Heart left ventricle (tissue), 16 donors: ENCODE measurements around the gene PPP1R2C. TPM values are rescaled to one million over a fixed set of nuclear protein-coding genes. Genes with fewer than 3 reads are reported as not detected.
A peak's percentile ranks its signal among the peaks of the same experiment; 100 is the strongest.

Experiments used
- ATAC-seq, 4 donors: fragments of 200-7000 bp; cut with Tn5 transposase; one replicate each; pipeline ENCODE4 v1.9.1; 2020 to 2022; ENCODE audit warnings: moderate library complexity in 4 of 4, mild to moderate bottlenecking in 3 of 4, moderate number of reproducible peaks in 1 of 4
- DNase-seq, 5 donors: peaks; one replicate each; pipeline ENCODE4 v3.0.0-alpha.2; 2020
- H3K27ac ChIP-seq, 12 donors: fragments of 200-600 bp; sonication (generic) in 4 of 12; one replicate each; pipeline versions ENCODE4 v1.5.0 to v1.8.0; 2016 to 2022; ENCODE audit warnings: mild to moderate bottlenecking in 2 of 12
- H3K27me3 ChIP-seq, 9 donors: fragments of 200-600 bp; sonication (generic) in 2 of 9; one replicate each; pipeline versions ENCODE4 v1.5.1 to v1.8.0; 2016 to 2022; ENCODE audit warnings: mild to moderate bottlenecking in 3 of 9
- H3K36me3 ChIP-seq, 9 donors: fragments of 200-600 bp; sonication (generic) in 2 of 9; one replicate each; pipeline versions ENCODE4 v1.5.0 to v1.8.0; 2018 to 2022; ENCODE audit warnings: mild to moderate bottlenecking in 2 of 9
- H3K4me1 ChIP-seq, 12 donors: fragments of 200-600 bp; sonication (generic) in 4 of 12; one replicate each; pipeline versions ENCODE4 v1.5.0 to v1.8.0; 2016 to 2022; ENCODE audit warnings: mild to moderate bottlenecking in 3 of 12
- H3K4me3 ChIP-seq, 12 donors: fragments of 200-600 bp; sonication (generic) in 4 of 12; one replicate each; pipeline versions ENCODE4 v1.5.0 to v1.8.0; 2017 to 2022; ENCODE audit warnings: mild to moderate bottlenecking in 9 of 12, moderate library complexity in 4 of 12
- H3K9me3 ChIP-seq, 12 donors: fragments of 200-600 bp; sonication (generic) in 4 of 12; one replicate each; pipeline versions ENCODE4 v1.5.0 to v1.8.0; 2016 to 2022; ENCODE audit warnings: mild to moderate bottlenecking in 1 of 12
- CTCF ChIP-seq, 12 donors: fragments of 200-600 bp; sonication (generic) in 4 of 12; IDR thresholded peaks; one replicate each; pipeline versions ENCODE4 v1.5.0 to v1.8.0; 2018 to 2022; ENCODE audit warnings: antibody characterized with exemption in 12 of 12, mild to moderate bottlenecking in 5 of 12
- POLR2A ChIP-seq, 2 donors: fragments of 450-650 bp; IDR thresholded peaks; one replicate each; pipeline ENCODE4 v1.6.1; 2017; ENCODE audit warnings: antibody characterized with exemption in 2 of 2, mild to moderate bottlenecking in 2 of 2, moderate library complexity in 2 of 2
- WGBS, 4 donors: extraction: QIAGEN DNeasy Blood & Tissue Kit in 2 of 4; methylation state at CpG; one replicate each; pipeline versions ENCODE4 v1.1.5 to v1.1.7; 2013 to 2018; 5-methylcytosine and 5-hydroxymethylcytosine counted together
- intact Hi-C, 10 donors: fragments of 100-400 bp; cut with DNase I; formaldehyde crosslinking; loops; one replicate each; pipeline versions ENCODE4 v1.11.1 to v1.14.2; 2022
- polyA plus RNA-seq, 2 donors: library from polyadenylated mRNA; stranded (reverse); fragments of 200-250 nt; gene quantifications; one replicate each; pipeline ENCODE4 v1.2.3, GENCODE V29; 2013
- total RNA-seq, 9 donors: library from RNA; depleted of rRNA in 2 of 9; stranded (reverse); fragments of >200 nt in 2 of 9; fragmentation: NEBNext Ultra II Directional in 3 of 9; extraction: Animal tissue kit (Norgen Biotek cat#: 25700) in 3 of 9; gene quantifications; one replicate each; pipeline versions ENCODE4 v1.1.0 to v1.2.4, GENCODE V29; 2016 to 2023
- donor health status: ischemic (EF 13 %, LVEDD 7.1; RV severe dilation, severe dysfunction).
- donor health status: healthy with polysubstance abuse.
- donor health status: DM: no; HTN: yes; CAD: no.
- donor health status: DM: no; HTN: no; CAD: no.
- donor health status: ischemic (EF 25% LVEDD 6.9; RV normal size, moderate dysfunction).
- donor health status: ischemic (EF 25% LVEDD 5.7; RV mildly dilated, moderate dysfunction).
- donor health status: healthy.
- donor health status: DM: yes; HTN: yes; CAD: no.
- donor health status: ischemic (EF 35%, LVEDD 5.7; RV mildly dilated, moderate dysfunction).
- donor health status: nonischemic (EF 11% LVEDD 7.7; RV severe dilation, severe dysfunction).
- donor health status: DM: yes; HTN: yes; CAD: no.
- donor health status: PGD.
- donor health status: ischemic (EF 29% LVEDD 5.4; RV normal size, mild dysfunction).
- donor health status: nonischemic (EF 23%, LVEDD 6.1; RV moderate dilation, normal function).

PPP1R2C gene
- total and polyA plus RNA-seq, 11 donors = not detected

DNA sequence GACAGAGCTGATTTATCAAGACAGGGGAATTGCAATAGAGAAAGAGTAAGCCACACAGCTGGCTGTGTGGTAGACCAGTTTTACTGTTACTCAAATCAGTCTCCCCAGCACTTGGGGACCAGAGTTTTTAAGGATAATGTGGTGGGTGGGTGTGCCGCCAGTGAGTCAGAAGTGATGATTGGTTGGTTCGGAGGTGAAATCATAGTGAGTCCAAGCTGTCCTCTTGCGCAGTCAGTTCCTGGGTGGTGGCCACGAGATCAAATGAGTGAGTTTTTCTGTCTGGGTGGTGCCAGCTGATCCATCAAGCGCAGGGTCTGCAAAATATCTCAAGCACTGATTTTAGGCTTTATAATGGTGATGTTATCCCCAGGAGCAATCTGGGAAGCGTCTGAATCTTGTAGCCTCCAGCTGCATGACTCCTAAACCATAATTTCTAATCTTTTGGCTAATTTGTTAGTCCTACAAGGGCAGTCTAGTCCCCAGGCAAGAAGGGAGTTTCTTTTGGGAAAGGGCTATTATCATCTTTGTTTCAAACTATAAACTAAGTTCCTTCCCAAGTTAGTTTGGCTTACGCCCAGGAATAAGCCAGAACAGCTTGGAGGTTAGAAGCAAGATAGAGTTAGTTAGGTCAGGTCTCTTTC lies 44.0 kb upstream of the PPP1R2C start:
- ATAC-seq = peak; percentile 15 to 86 (median 70)

GRCh38 chrX:42818151-42818921 lies 40.4 kb upstream of the PPP1R2C start:
- WGBS, 4 donors = 78 to 88% (median 82%) methylated on average over 16 to 17 of the region's 17 CpGs
- DNase-seq = no peak
- no peak for TF ChIP-seq POLR2A (IDR thresholded peaks at IDR 0.05)
- TF ChIP-seq CTCF (IDR thresholded peaks at IDR 0.05) = no peak

More for the DNA sequence above, 44.0 kb upstream of the PPP1R2C start:
- 75 to 80% (median 79%) methylated on average over 7 of the region's 7 CpGs for WGBS, 4 donors
- Histone ChIP-seq H3K27ac (no peak overlapping the region), H3K9me3 (peaks cover 0 to 21% (median 0%) of the 10 kb centered on the region in 12 donors), H3K4me3 (no peak overlapping the region), H3K27me3 (no peaks in the 10 kb centered on the region), H3K36me3 (no peaks in the 10 kb centered on the region), H3K4me1 (no peaks in the 10 kb centered on the region)
- DNase-seq = peak in 3 of 5 donors; percentile 14 to 54 (median 14)
- intact Hi-C loops = no loop called here
- TF ChIP-seq CTCF (IDR thresholded peaks at IDR 0.05) = no peak
- TF ChIP-seq POLR2A (IDR thresholded peaks at IDR 0.05) = no peak

GRCh38 chrX:42809569-42809968 lies 31.6 kb upstream of the PPP1R2C start:
- ATAC-seq (no peak), DNase-seq (no peak)
- no peaks in the 10 kb centered on the region for H3K36me3 ChIP-seq
- H3K4me3 ChIP-seq = no peak overlapping the region
- H3K27ac ChIP-seq = no peak overlapping the region
- H3K9me3 ChIP-seq = peaks cover 0 to 3% (median 0%) of the 10 kb centered on the region in 12 donors
- intact Hi-C loops = no loop called here
- no peak for TF ChIP-seq CTCF (IDR thresholded peaks at IDR 0.05)
- no peak for TF ChIP-seq POLR2A (IDR thresholded peaks at IDR 0.05)
- H3K27me3 ChIP-seq = no peaks in the 10 kb centered on the region
- WGBS, 4 donors = 38 to 60% (median 46%) methylated on average over 2 of the region's 2 CpGs
- no peaks in the 10 kb centered on the region for H3K4me1 ChIP-seq

More at GRCh38 chrX:42818151-42818921, 40.4 kb upstream of the PPP1R2C start:
- Histone ChIP-seq H3K27me3 (no peaks in the 10 kb centered on the region), H3K4me1 (no peaks in the 10 kb centered on the region), H3K9me3 (peaks cover 0 to 30% (median 0%) of the 10 kb centered on the region in 12 donors), H3K27ac (no peak overlapping the region), H3K4me3 (no peak overlapping the region), H3K36me3 (no peaks in the 10 kb centered on the region)
- ATAC-seq = no peak
- intact Hi-C loops = no loop called here

DNA sequence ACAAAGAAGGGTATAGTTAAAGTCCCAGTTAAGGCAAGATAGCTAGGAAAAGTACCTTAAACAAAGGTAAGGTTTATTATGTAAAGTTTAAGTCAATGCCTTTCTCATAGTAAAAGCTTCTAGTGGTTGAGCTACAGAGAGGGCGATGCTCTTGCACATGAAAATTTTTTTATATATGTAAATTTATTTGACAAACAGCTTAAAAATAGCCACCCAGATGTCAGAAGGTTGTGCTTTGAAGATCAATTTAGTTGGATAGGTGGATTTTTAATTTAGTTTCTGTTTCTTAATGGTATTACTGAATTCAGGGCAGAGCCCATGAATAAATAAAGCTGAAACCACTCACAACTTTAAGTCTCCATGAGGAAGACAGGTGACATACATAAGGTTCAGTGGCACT lies 29.4 kb upstream of the PPP1R2C start:
- H3K36me3 ChIP-seq = no peaks in the 10 kb centered on the region
- intact Hi-C loops = no loop called here
- DNase-seq = no peak

More for the DNA sequence above, 29.4 kb upstream of the PPP1R2C start:
- Histone ChIP-seq H3K9me3 (no peaks in the 10 kb centered on the region), H3K4me1 (no peaks in the 10 kb centered on the region), H3K27me3 (peaks cover 0 to 5% (median 0%) of the 10 kb centered on the region in 9 donors), H3K4me3 (no peak overlapping the region), H3K27ac (no peak overlapping the region)
- no peak for ATAC-seq
- WGBS, 4 donors = 84 to 100% (median 92%) methylated on average over 1 of the region's 1 CpG
- no peak for TF ChIP-seq POLR2A (IDR thresholded peaks at IDR 0.05)
- no peak for TF ChIP-seq CTCF (IDR thresholded peaks at IDR 0.05)
